HepG2 (cell line): ENCODE results near the gene STYXL1. TPM values are rescaled to one million over a fixed set of nuclear protein-coding genes. Genes with fewer than 3 reads are reported as not detected.
A peak's percentile ranks its signal among the peaks of the same experiment; 100 is the strongest.

Source experiments
- ATF7-NPFF ChIP-seq: sonication (generic); formaldehyde crosslinking; IDR thresholded peaks from 2 replicates; pipeline ENCODE4 v1.8.1; 2023; ENCODE audit warnings: mild to moderate bottlenecking, low read depth, missing genetic modification reagents, moderate library complexity
- EZH2 ChIP-seq: conservative IDR thresholded peaks from 2 replicates; pipeline ENCODE4 v1.6.1; 2012; ENCODE audit warnings: mild to moderate bottlenecking, low read depth, low read length, moderate library complexity
- PAXIP1 ChIP-seq: sonication (generic); formaldehyde crosslinking; conservative IDR thresholded peaks from 2 replicates; pipeline ENCODE4 v1.4.0; 2020; ENCODE audit warnings: mild to moderate bottlenecking, missing genetic modification reagents, moderate library complexity
- TCF7L2 ChIP-seq: IDR thresholded peaks from 2 replicates; pipeline ENCODE4 v1.6.1; 2011; ENCODE audit warnings: mild to moderate bottlenecking, low read depth, low read length, moderate library complexity
- TFAP4 ChIP-seq: sonication (generic); IDR thresholded peaks from 2 replicates; pipeline ENCODE4 v1.6.1; 2016; ENCODE audit warnings: low read depth, borderline replicate concordance
- TIGD3 ChIP-seq: sonication (generic); formaldehyde crosslinking; IDR thresholded peaks from 2 replicates; pipeline ENCODE4 v1.5.1; 2020; ENCODE audit warnings: mild to moderate bottlenecking, missing genetic modification reagents, borderline replicate concordance
- ZBTB26 ChIP-seq: IDR thresholded peaks from 2 replicates; pipeline ENCODE4 v1.6.1; 2016; ENCODE audit warnings: missing compliant biosample characterization, missing genetic modification reagents, borderline replicate concordance
- ZFP36L1 ChIP-seq: sonication (generic); formaldehyde crosslinking; IDR thresholded peaks from 2 replicates; pipeline ENCODE4 v1.8.0; 2022; ENCODE audit warnings: mild to moderate bottlenecking, missing genetic modification reagents, moderate library complexity
- ZNF180 ChIP-seq: sonication (generic); formaldehyde crosslinking; IDR thresholded peaks from 2 replicates; pipeline ENCODE4 v1.4.0; 2020; ENCODE audit warnings: low read depth, missing genetic modification reagents, borderline replicate concordance
- ZNF251 ChIP-seq: sonication (generic); formaldehyde crosslinking; IDR thresholded peaks from 2 replicates; pipeline ENCODE4 v1.9.0; 2021; ENCODE audit warnings: mild to moderate bottlenecking, missing genetic modification reagents
- ZNF281 ChIP-seq: sonication (generic); formaldehyde crosslinking; IDR thresholded peaks from 2 replicates; pipeline ENCODE4 v1.4.0; 2020; ENCODE audit warnings: missing genetic modification reagents, borderline replicate concordance
- ZNF292 ChIP-seq: sonication (generic); formaldehyde crosslinking; IDR thresholded peaks from 2 replicates; pipeline ENCODE4 v1.8.1; 2022; ENCODE audit warnings: mild to moderate bottlenecking, low read depth, missing genetic modification reagents, borderline replicate concordance
- ZNF3 ChIP-seq: IDR thresholded peaks from 2 replicates; pipeline ENCODE4 v1.7.0; 2017; ENCODE audit warnings: inconsistent platforms
- ZNF614 ChIP-seq: IDR thresholded peaks from 2 replicates; pipeline ENCODE4 v1.6.1; 2018; ENCODE audit warnings: missing biosample characterization, missing genetic modification reagents, inconsistent platforms, borderline replicate concordance
- ZNF772 ChIP-seq: sonication (generic); formaldehyde crosslinking; IDR thresholded peaks from 2 replicates; pipeline ENCODE4 v1.5.0; 2020; ENCODE audit warnings: mild to moderate bottlenecking, missing genetic modification reagents
- ZSCAN12 ChIP-seq: sonication (generic); formaldehyde crosslinking; IDR thresholded peaks from 2 replicates; pipeline ENCODE4 v1.9.0; 2021; ENCODE audit warnings: mild to moderate bottlenecking, missing genetic modification reagents
- ZSCAN5A ChIP-seq: sonication (generic); formaldehyde crosslinking; IDR thresholded peaks from 2 replicates; pipeline ENCODE4 v1.8.0; 2022; ENCODE audit warnings: mild to moderate bottlenecking, missing genetic modification reagents, borderline replicate concordance
- polyA plus RNA-seq, 8 experiments: library from polyadenylated mRNA; depleted of rRNA in 3 of 8; stranded (reverse) in 7 of 8; unstranded in 1 of 8; fragments of >200 nt; fragmentation: Illumina TruSeq in 4 of 8; extraction: Trizol in 4 of 8; gene quantifications; 2 replicates each; pipeline versions ENCODE4 v1.2.1 to v1.2.3, GENCODE V29; 2011 to 2016; ENCODE audit warnings: low read depth in 4 of 8, missing spikeins in 1 of 8, mixed read lengths in 1 of 8; ENCODE audit not compliant: insufficient read depth in 1 of 8
- total RNA-seq, 5 experiments: library from RNA; depleted of rRNA; stranded (reverse); fragments of >200 nt; fragmentation: Illumina TruSeq; extraction: Trizol; gene quantifications; 2 replicates each; pipeline ENCODE4 v1.2.3, GENCODE V29; 2016; ENCODE audit warnings: low read depth in 1 of 5

Gene STYXL1
- total and polyA plus RNA-seq, 2 of the 13 experiments (the other 11 are each of a cell fraction or from before 2014, with no cell fraction given) = 23.9 to 38.3 TPM

GRCh38 chr7:75958802-75959543, 88.8 kb downstream of the STYXL1 start (continued):
- TF ChIP-seq ZNF614 (CRISPR knock-in tag) = no peak
- peak; percentile 42; the same call in 1 of the 2 replicates for TF ChIP-seq TFAP4
- TF ChIP-seq ZBTB26 (CRISPR knock-in tag) = no peak
- TF ChIP-seq ATF7-NPFF = no peak
- no peak for TF ChIP-seq ZNF251 (CRISPR knock-in tag)
- TF ChIP-seq ZNF180 (CRISPR knock-in tag) = no peak
- TF ChIP-seq PAXIP1 (CRISPR knock-in tag) = peak; percentile 39; the same call in 1 of the 2 replicates
- no peak for TF ChIP-seq EZH2
- no peak for TF ChIP-seq ZSCAN12 (CRISPR knock-in tag)
- TF ChIP-seq ZNF281 = no peak
- no peak for TF ChIP-seq ZSCAN5A (CRISPR knock-in tag)
- peak; percentile 40; the same call in 1 of the 2 replicates for TF ChIP-seq ZNF772 (CRISPR knock-in tag)
- TF ChIP-seq ZNF292 (CRISPR knock-in tag) = no peak
- TF ChIP-seq ZNF3 = no peak
- no peak for TF ChIP-seq TIGD3
- no peak for TF ChIP-seq TCF7L2
- 0 out of 2 replicates have a peak, but pooled peaks have one; percentile 15 for TF ChIP-seq ZFP36L1
